NT2/D1 (cell line): ENCODE results near the gene CALHM1.

Experiments
- DNase-seq: peaks from one replicate; pipeline ENCODE4 v3.0.0-alpha.2; 2011; ENCODE audit warnings: low read depth, low spot score
- H3K27me3 ChIP-seq: 2 replicates; pipeline ENCODE4 v1.6.0; 2011; ENCODE audit warnings: mild to moderate bottlenecking; ENCODE audit not compliant: insufficient read length, insufficient read depth
- H3K36me3 ChIP-seq: 2 replicates; pipeline ENCODE4 v1.6.1; 2011; ENCODE audit warnings: mild to moderate bottlenecking, low read length, mixed read lengths; ENCODE audit not compliant: insufficient read depth, insufficient read length
- H3K4me1 ChIP-seq: 2 replicates; pipeline ENCODE4 v1.5.1; 2011; ENCODE audit not compliant: insufficient read depth, insufficient read length
- H3K4me3 ChIP-seq: 2 replicates; pipeline ENCODE4 v1.5.1; 2011; ENCODE audit warnings: low read depth; ENCODE audit not compliant: insufficient read length
- H3K9ac ChIP-seq: 2 replicates; pipeline ENCODE4 v1.6.0; 2011; ENCODE audit warnings: low read depth; ENCODE audit not compliant: insufficient read length
- H3K9me3 ChIP-seq: 2 replicates; pipeline ENCODE4 v1.5.1; 2011; ENCODE audit warnings: mild to moderate bottlenecking, low read length; ENCODE audit not compliant: insufficient read depth
- SUZ12 ChIP-seq: IDR thresholded peaks from 2 replicates; pipeline ENCODE4 v1.6.1; 2011; ENCODE audit not compliant: insufficient read length, insufficient read depth; ENCODE audit errors: extremely low read depth
- YY1 ChIP-seq: IDR thresholded peaks from 2 replicates; pipeline ENCODE4 v1.6.1; 2011; ENCODE audit not compliant: insufficient read length, insufficient read depth
- ZNF274 ChIP-seq: IDR thresholded peaks from 2 replicates; pipeline ENCODE4 v1.6.1; 2011; ENCODE audit warnings: mild to moderate bottlenecking, low read depth, low read length

The CALHM1 gene

DNA sequence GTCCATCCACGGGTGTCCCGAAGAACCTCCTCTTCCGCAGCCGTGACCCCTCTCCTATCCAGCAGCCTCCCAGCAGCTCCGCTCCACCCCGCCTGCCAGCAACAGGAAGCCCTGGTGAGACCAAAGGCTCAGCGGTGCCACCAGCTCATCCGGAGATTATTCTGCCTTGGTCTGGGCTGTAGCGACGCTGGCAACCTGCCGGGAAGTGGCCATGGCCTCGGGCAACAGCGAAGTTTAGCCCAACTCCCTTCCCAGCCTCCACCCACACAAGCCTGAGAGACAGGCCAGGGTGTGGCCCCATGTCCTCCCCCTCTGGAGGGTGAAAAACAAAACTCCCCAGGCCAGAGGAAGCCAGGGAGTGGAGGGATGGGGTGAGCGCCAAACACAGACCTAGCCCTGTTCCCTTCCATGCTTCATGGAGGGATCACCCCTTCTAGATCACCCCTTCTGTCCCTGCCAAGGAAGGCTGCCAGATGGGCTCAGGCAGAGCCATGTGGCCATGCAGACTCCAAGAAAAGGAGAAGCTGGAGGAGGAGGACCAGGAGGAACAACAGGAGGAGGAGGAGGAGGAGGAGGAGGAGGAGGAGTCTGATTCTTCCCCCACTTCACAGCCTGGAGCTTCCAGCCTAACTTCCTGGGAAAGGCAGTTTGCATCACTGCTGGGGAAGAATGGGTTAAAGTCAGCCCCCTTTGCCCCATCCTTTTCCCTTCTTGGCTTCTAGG is 7.4 kb downstream of the CALHM1 start:
- no peaks in the 10 kb centered on the region for H3K9me3 ChIP-seq
- peak overlapping the region; percentile 43 for H3K4me3 ChIP-seq
- TF ChIP-seq SUZ12 (no peak), YY1 (no peak), ZNF274 (no peak)
- H3K36me3 ChIP-seq = peaks cover 34% of the 10 kb centered on the region
- H3K27me3 ChIP-seq = no peaks in the 10 kb centered on the region
- DNase-seq = no peak
- peaks cover 12% of the 10 kb centered on the region for H3K4me1 ChIP-seq
- peak overlapping the region; percentile 70 for H3K9ac ChIP-seq

DNA sequence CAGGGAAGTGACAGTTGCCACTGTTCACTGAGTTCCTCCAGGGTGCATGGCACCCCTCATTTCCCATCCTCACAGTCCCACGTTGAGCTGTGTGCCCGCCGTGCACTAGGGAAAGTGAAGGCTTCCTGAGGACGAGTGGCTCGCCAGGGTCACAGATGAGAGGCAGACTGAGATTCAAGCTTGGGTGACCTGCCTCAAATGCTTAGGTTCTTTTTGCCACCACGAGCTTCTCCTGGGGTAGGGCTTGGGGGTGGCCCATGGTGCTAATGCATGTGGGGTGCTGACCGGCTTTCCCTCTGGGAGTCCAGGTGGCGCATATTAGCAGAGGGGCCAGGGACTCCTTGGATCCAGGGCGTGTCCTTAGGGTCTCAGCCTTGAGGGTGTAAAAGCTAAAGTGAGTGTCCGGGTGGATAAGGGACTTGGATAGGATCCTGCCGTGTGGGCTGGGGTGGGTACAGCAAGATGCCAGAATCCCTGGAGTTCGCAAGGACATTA is 8.5 kb downstream of the CALHM1 start:
- H3K4me1 ChIP-seq = peaks cover 12% of the 10 kb centered on the region
- no peaks in the 10 kb centered on the region for H3K9me3 ChIP-seq
- H3K9ac ChIP-seq = no peak overlapping the region
- no peak for DNase-seq
- TF ChIP-seq YY1 = no peak
- no peak for TF ChIP-seq SUZ12
- no peak for TF ChIP-seq ZNF274
- no peak overlapping the region for H3K4me3 ChIP-seq
- no peaks in the 10 kb centered on the region for H3K27me3 ChIP-seq
- H3K36me3 ChIP-seq = peaks cover 44% of the 10 kb centered on the region

DNA sequence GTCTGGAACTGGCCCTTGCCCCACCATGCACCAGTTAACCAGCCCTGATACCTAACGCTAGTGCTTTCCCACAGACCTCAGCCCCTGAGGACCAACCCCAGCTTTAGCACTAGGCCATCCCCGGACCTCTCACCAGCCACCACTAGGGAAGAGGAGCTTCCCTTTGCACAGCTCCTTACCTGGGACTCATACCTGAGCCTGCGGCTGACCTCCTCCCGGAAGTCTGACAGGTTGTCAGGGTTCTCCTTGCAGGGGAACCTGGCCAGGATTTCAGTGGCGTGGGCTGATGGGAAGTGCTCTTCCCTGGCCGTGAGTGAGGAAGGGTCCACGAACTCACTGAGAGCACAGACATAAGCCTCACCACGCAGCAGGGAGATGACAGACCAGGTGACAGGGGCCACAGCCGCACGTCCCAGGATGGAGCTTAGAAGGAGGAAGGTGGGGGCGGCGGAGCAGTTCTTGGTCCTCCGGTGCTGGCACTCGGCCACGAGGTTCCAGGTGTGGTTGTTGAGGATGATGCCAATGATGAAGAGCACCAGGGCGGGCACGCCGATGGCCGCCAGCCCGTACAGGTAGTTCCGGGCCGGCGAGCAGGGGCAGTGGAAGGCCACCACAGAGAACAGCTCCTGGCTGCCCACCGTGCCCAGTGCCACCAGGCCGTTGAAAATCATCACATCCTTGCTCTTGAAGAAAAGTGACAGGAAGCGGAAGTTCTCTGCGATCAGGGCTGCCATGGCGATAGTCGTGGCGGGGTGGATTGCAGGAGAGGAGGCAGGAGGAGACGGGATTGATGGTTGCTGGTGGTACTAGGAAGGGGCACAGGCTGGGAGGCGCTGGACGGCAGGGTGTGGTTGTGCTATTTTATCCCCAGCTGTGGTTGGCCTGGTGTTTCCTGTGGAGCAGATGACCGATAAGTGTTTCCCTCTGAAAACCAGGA is 9.2 kb downstream of the CALHM1 start:
- TF ChIP-seq YY1 = no peak
- TF ChIP-seq ZNF274 = no peak
- no peak for TF ChIP-seq SUZ12
- no peaks in the 10 kb centered on the region for H3K9me3 ChIP-seq
- peaks cover 52% of the 10 kb centered on the region for H3K36me3 ChIP-seq
- no peak overlapping the region for H3K4me3 ChIP-seq
- H3K27me3 ChIP-seq = no peaks in the 10 kb centered on the region
- no peak overlapping the region for H3K9ac ChIP-seq
- no peak for DNase-seq
- H3K4me1 ChIP-seq = peaks cover 12% of the 10 kb centered on the region

DNA sequence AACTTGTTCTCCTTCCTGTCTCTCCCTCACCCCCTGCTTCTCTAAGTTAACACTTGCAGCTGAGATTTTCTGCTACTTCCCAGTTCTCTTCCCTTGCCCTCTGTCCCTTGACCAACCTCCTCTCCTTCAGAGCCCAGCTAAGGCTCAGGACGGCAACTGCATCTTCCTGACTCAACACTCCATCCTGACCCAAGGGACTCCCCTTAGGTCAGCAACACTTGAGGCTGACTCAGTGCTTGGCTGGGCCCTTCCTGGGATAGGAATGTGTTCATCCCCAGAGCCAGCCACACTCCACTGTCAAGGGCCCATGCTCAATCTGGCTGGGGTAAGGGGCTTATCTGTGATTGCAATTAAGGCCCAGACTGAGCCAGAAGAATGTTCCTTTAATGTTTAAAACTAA is 10.0 kb downstream of the CALHM1 start:
- no peak for DNase-seq
- H3K9ac ChIP-seq = no peak overlapping the region
- TF ChIP-seq YY1 (no peak), SUZ12 (no peak), ZNF274 (no peak)
- H3K27me3 ChIP-seq = no peaks in the 10 kb centered on the region
- no peak overlapping the region for H3K4me3 ChIP-seq
- H3K36me3 ChIP-seq = peaks cover 59% of the 10 kb centered on the region
- H3K9me3 ChIP-seq = no peaks in the 10 kb centered on the region
- peaks cover 12% of the 10 kb centered on the region for H3K4me1 ChIP-seq

DNA sequence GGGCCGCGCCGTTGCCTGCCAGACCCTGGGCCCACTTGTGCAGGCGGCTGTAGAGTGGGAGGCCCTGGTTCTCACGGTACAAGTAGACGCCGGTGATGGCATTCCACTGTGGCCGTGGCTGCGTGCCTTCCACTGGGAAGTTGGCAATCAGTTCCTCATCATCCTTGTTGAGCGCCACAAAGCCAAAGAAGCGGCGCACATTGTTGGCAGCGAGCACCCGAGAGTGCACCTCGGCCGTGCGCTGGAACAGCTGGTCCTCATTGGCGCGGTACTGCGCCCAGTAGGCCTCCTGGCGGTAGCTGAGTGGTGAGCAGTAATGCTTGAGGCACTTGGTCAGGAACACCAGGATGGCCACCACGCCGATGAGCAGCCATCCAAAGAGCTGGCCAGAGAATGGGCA is 11.5 kb downstream of the CALHM1 start:
- Histone ChIP-seq H3K9ac (no peak overlapping the region), H3K4me1 (peaks cover 12% of the 10 kb centered on the region), H3K9me3 (no peaks in the 10 kb centered on the region), H3K4me3 (no peak overlapping the region), H3K27me3 (no peaks in the 10 kb centered on the region), H3K36me3 (peaks cover 75% of the 10 kb centered on the region)
- DNase-seq = no peak
- TF ChIP-seq YY1 (no peak), SUZ12 (no peak), ZNF274 (no peak)

DNA sequence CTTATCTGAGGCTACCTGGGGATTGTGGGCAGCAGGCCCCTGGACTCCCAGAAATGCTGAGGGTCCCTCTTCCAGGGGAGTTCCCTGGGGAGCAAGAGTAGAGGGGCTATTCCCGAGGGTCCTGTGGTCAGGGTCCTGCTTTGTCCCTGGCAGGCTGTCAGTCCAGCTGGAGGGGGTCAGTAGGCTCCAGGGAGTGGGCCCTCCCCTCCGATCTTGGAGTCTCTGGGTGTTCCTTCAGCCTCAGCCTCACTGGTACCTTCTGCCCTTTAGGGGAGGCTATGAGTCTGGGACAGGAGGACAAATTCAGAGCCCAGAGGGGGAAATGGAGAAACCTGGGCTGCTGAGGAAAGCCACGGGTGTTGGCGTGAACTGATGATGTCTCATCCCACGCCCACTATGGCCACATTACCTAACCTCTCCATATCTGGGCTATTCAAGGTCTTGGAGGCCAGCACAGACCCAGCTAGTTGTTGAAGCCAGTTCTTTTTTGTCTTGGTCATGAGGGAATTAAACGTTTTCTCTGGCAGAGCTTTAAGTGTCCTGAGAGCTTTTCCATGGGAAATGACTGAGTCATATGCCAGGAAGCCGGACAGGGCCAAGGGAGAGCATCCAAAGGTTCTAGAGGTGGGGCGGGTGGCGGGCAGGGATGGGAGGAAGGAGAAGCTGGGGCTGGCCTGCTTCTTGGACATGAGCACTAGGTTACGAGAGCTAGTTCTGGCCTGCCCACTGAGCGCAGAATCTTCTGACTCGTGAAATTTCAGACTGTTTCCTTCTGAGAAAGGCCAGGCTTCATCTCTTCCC is 12.7 kb downstream of the CALHM1 start:
- peaks cover 87% of the 10 kb centered on the region for H3K36me3 ChIP-seq
- no peak overlapping the region for H3K9ac ChIP-seq
- H3K4me1 ChIP-seq = peaks cover 10% of the 10 kb centered on the region
- H3K9me3 ChIP-seq = no peaks in the 10 kb centered on the region
- DNase-seq = no peak
- no peaks in the 10 kb centered on the region for H3K27me3 ChIP-seq
- TF ChIP-seq YY1 (no peak), ZNF274 (no peak), SUZ12 (no peak)
- H3K4me3 ChIP-seq = no peak overlapping the region
